HepG2 (cell line): ENCODE data around the gene OR10AD1. TPM values are rescaled to one million over a fixed set of nuclear protein-coding genes. Genes with fewer than 3 reads are reported as not detected.

ENCODE experiments used
- ARNTL ChIP-seq: sonication (generic); formaldehyde crosslinking; IDR thresholded peaks from 2 replicates; pipeline ENCODE4 v1.4.0; 2020; ENCODE audit warnings: mild to moderate bottlenecking, missing genetic modification reagents
- ESRRA ChIP-seq: sonication (generic); formaldehyde crosslinking; IDR thresholded peaks from 2 replicates; pipeline ENCODE4 v1.5.1; 2020; ENCODE audit warnings: mild to moderate bottlenecking, low read depth, missing genetic modification reagents
- FOXK1 ChIP-seq: sonication (generic); formaldehyde crosslinking; IDR thresholded peaks from 2 replicates; pipeline ENCODE4 v1.4.0; 2020; ENCODE audit warnings: low read depth, missing genetic modification reagents, borderline replicate concordance
- FOXP1 ChIP-seq, 2 experiments: fragments of 450-650 bp in 1 of 2; IDR thresholded peaks; 2 replicates each; pipeline ENCODE4 v1.6.1; 2017 to 2018; ENCODE audit warnings: antibody characterized with exemption in 1 of 2
- HIVEP1 ChIP-seq: sonication (generic); formaldehyde crosslinking; IDR thresholded peaks from 2 replicates; pipeline ENCODE4 v1.4.0; 2020; ENCODE audit warnings: mild to moderate bottlenecking, missing genetic modification reagents
- KDM5A ChIP-seq: fragments of 200-600 bp; sonication (generic); IDR thresholded peaks from 2 replicates; pipeline ENCODE4 v1.7.0; 2018; ENCODE audit warnings: antibody characterized with exemption, mild to moderate bottlenecking, low read length, borderline replicate concordance
- LCORL ChIP-seq, 2 experiments: fragments of 450-650 bp in 1 of 2; sonication (generic) in 1 of 2; formaldehyde crosslinking in 1 of 2; IDR thresholded peaks; 2 replicates each; pipeline versions ENCODE4 v1.5.0 to v1.6.1; 2017 to 2020; ENCODE audit warnings: antibody characterized with exemption in 1 of 2, missing genetic modification reagents in 1 of 2
- MEIS1 ChIP-seq: sonication (generic); formaldehyde crosslinking; IDR thresholded peaks from 2 replicates; pipeline ENCODE4 v1.9.0; 2021; ENCODE audit warnings: mild to moderate bottlenecking, missing genetic modification reagents, moderate library complexity, borderline replicate concordance
- RARG ChIP-seq: sonication (generic); formaldehyde crosslinking; IDR thresholded peaks from 2 replicates; pipeline ENCODE4 v1.4.0; 2020; ENCODE audit warnings: low read depth, mild to moderate bottlenecking, missing genetic modification reagents
- SALL2 ChIP-seq: sonication (generic); formaldehyde crosslinking; IDR thresholded peaks from 2 replicates; pipeline ENCODE4 v1.8.1; 2023; ENCODE audit warnings: mild to moderate bottlenecking, missing genetic modification reagents, inconsistent platforms
- YEATS2 ChIP-seq: sonication (generic); formaldehyde crosslinking; IDR thresholded peaks from 2 replicates; pipeline ENCODE4 v1.4.0; 2020; ENCODE audit warnings: missing genetic modification reagents, borderline replicate concordance
- ZBTB21 ChIP-seq: sonication (generic); formaldehyde crosslinking; IDR thresholded peaks from 2 replicates; pipeline ENCODE4 v1.4.0; 2020; ENCODE audit warnings: missing genetic modification reagents
- ZNF264 ChIP-seq: sonication (generic); formaldehyde crosslinking; IDR thresholded peaks from 2 replicates; pipeline ENCODE4 v1.4.0; 2020; ENCODE audit warnings: missing genetic modification reagents
- ZNF280D ChIP-seq: sonication (generic); formaldehyde crosslinking; IDR thresholded peaks from 2 replicates; pipeline ENCODE4 v1.5.1; 2020; ENCODE audit warnings: mild to moderate bottlenecking, missing genetic modification reagents
- ZNF570 ChIP-seq: sonication (generic); formaldehyde crosslinking; IDR thresholded peaks from 2 replicates; pipeline ENCODE4 v1.4.0; 2020; ENCODE audit warnings: mild to moderate bottlenecking, missing genetic modification reagents, borderline replicate concordance
- ZSCAN29 ChIP-seq: sonication (generic); formaldehyde crosslinking; conservative IDR thresholded peaks from 2 replicates; pipeline ENCODE4 v1.4.0; 2020; ENCODE audit warnings: mild to moderate bottlenecking, missing genetic modification reagents
- polyA plus RNA-seq, 8 experiments: library from polyadenylated mRNA; depleted of rRNA in 3 of 8; stranded (reverse) in 7 of 8; unstranded in 1 of 8; fragments of >200 nt; fragmentation: Illumina TruSeq in 4 of 8; extraction: Trizol in 4 of 8; gene quantifications; 2 replicates each; pipeline versions ENCODE4 v1.2.1 to v1.2.3, GENCODE V29; 2011 to 2016; ENCODE audit warnings: low read depth in 4 of 8, missing spikeins in 1 of 8, mixed read lengths in 1 of 8; ENCODE audit not compliant: insufficient read depth in 1 of 8
- total RNA-seq, 5 experiments: library from RNA; depleted of rRNA; stranded (reverse); fragments of >200 nt; fragmentation: Illumina TruSeq; extraction: Trizol; gene quantifications; 2 replicates each; pipeline ENCODE4 v1.2.3, GENCODE V29; 2016; ENCODE audit warnings: low read depth in 1 of 5
- TF ChIP-seq, protein P1 (sequence below): sonication (generic); formaldehyde crosslinking; IDR thresholded peaks from 2 replicates; pipeline ENCODE4 v1.4.0; 2020; ENCODE audit warnings: missing genetic modification reagents, borderline replicate concordance
- TF ChIP-seq, protein P2 (sequence below): sonication (generic); formaldehyde crosslinking; IDR thresholded peaks from 2 replicates; pipeline ENCODE4 v1.4.0; 2020; ENCODE audit warnings: mild to moderate bottlenecking, missing genetic modification reagents, borderline replicate concordance

OR10AD1 gene
- total and polyA plus RNA-seq, 2 of the 13 experiments (the other 11 are each of a cell fraction or from before 2014, with no cell fraction given): not detected

GRCh38 chr12:48157018-48157888 is 45.8 kb downstream of the OR10AD1 start, which contains the start of gene ASB8 (continued):
- TF ChIP-seq, protein P1, sequence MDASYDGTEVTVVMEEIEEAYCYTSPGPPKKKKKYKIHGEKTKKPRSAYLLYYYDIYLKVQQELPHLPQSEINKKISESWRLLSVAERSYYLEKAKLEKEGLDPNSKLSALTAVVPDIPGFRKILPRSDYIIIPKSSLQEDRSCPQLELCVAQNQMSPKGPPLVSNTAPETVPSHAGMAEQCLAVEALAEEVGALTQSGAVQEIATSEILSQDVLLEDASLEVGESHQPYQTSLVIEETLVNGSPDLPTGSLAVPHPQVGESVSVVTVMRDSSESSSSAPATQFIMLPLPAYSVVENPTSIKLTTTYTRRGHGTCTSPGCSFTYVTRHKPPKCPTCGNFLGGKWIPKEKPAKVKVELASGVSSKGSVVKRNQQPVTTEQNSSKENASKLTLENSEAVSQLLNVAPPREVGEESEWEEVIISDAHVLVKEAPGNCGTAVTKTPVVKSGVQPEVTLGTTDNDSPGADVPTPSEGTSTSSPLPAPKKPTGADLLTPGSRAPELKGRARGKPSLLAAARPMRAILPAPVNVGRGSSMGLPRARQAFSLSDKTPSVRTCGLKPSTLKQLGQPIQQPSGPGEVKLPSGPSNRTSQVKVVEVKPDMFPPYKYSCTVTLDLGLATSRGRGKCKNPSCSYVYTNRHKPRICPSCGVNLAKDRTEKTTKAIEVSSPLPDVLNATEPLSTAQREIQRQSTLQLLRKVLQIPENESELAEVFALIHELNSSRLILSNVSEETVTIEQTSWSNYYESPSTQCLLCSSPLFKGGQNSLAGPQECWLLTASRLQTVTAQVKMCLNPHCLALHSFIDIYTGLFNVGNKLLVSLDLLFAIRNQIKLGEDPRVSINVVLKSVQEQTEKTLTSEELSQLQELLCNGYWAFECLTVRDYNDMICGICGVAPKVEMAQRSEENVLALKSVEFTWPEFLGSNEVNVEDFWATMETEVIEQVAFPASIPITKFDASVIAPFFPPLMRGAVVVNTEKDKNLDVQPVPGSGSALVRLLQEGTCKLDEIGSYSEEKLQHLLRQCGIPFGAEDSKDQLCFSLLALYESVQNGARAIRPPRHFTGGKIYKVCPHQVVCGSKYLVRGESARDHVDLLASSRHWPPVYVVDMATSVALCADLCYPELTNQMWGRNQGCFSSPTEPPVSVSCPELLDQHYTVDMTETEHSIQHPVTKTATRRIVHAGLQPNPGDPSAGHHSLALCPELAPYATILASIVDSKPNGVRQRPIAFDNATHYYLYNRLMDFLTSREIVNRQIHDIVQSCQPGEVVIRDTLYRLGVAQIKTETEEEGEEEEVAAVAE (CRISPR knock-in tag): peak; percentile 31; the same call in 1 of the 2 replicates
- no peak for TF ChIP-seq ZNF264
- TF ChIP-seq ESRRA: peak; percentile 22; the same call in 1 of the 2 replicates
- TF ChIP-seq RARG (CRISPR knock-in tag): no peak
- peak; percentile 67; the same call in 1 of the 2 replicates for TF ChIP-seq MEIS1 (CRISPR knock-in tag)
- no peak for TF ChIP-seq ZSCAN29 (CRISPR knock-in tag)
- peak; percentile 86 for TF ChIP-seq ZNF280D (CRISPR knock-in tag)
- TF ChIP-seq, protein P2, sequence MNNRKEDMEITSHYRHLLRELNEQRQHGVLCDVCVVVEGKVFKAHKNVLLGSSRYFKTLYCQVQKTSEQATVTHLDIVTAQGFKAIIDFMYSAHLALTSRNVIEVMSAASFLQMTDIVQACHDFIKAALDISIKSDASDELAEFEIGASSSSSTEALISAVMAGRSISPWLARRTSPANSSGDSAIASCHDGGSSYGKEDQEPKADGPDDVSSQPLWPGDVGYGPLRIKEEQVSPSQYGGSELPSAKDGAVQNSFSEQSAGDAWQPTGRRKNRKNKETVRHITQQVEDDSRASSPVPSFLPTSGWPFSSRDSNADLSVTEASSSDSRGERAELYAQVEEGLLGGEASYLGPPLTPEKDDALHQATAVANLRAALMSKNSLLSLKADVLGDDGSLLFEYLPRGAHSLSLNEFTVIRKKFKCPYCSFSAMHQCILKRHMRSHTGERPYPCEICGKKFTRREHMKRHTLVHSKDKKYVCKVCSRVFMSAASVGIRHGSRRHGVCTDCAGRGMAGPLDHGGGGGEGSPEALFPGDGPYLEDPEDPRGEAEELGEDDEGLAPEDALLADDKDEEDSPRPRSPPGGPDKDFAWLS (CRISPR knock-in tag): no peak
- TF ChIP-seq HIVEP1 (CRISPR knock-in tag): peak; percentile 67; the same call in 1 of the 2 replicates
- peak; percentile 93 for TF ChIP-seq FOXK1 (CRISPR knock-in tag)
- 0 out of 2 replicates have a peak, but pooled peaks have one; percentile 12 for TF ChIP-seq ZBTB21 (CRISPR knock-in tag)
- TF ChIP-seq KDM5A: peak; percentile 92
- no peak; the same call in 1 of the 2 replicates for TF ChIP-seq ARNTL (CRISPR knock-in tag)
- TF ChIP-seq YEATS2: peak; percentile 84; the same call in 1 of the 2 replicates
- TF ChIP-seq LCORL (IDR thresholded peaks at IDR 0.05): no peak
- no peak for TF ChIP-seq LCORL (CRISPR knock-in tag; IDR thresholded peaks at IDR 0.05)
- TF ChIP-seq ZNF570 (CRISPR knock-in tag): no peak
- peak; percentile 46 for TF ChIP-seq SALL2
- no peak for TF ChIP-seq FOXP1 (IDR thresholded peaks at IDR 0.05)
- TF ChIP-seq FOXP1 (CRISPR knock-in tag; IDR thresholded peaks at IDR 0.05): peak; percentile 59; the same call in 1 of the 2 replicates
